ENCODE measurements around the gene RNF25. TPM values are rescaled to one million over a fixed set of nuclear protein-coding genes. Genes with fewer than 3 reads are reported as not detected.

RNF25 gene
- 35.6 TPM for total RNA-seq
- polyA plus RNA-seq: 33.7 TPM
- long read RNA-seq, donor 1, partial matches to known transcripts: 0 of 1 reads
- long read RNA-seq, donor 1, other reads (novel, unspliced or antisense): 0 of 1 reads
- long read RNA-seq, donor 2, transcript RNF25-201 (10 exons, 1,914 nt): major isoform, 15 of 31 reads
- long read RNA-seq, donor 2, partial matches to known transcripts: 16 of 31 reads
- long read RNA-seq, donor 2, other reads (novel, unspliced or antisense): 0 of 31 reads
- long read RNA-seq, donor 3, transcript RNF25-201 (10 exons, 1,914 nt): major isoform, 16 of 19 reads
- long read RNA-seq, donor 3, partial matches to known transcripts: 0 of 19 reads
- long read RNA-seq, donor 3, other reads (novel, unspliced or antisense): 0 of 19 reads
- long read RNA-seq, donor 4, transcript RNF25-201 (10 exons, 1,914 nt): major isoform, 5 of 5 reads
- long read RNA-seq, donor 4, partial matches to known transcripts: 0 of 5 reads
- long read RNA-seq, donor 4, other reads (novel, unspliced or antisense): 0 of 5 reads
- long read RNA-seq, donor 5, transcript RNF25-201 (10 exons, 1,914 nt): major isoform, 17 of 18 reads
- long read RNA-seq, donor 5, partial matches to known transcripts: 0 of 18 reads
- long read RNA-seq, donor 5, other reads (novel, unspliced or antisense): 0 of 18 reads
- long read RNA-seq, donor 6, transcript RNF25-201 (10 exons, 1,914 nt): major isoform, 5 of 13 reads
- long read RNA-seq, donor 6, partial matches to known transcripts: 7 of 13 reads
- long read RNA-seq, donor 6, other reads (novel, unspliced or antisense): 0 of 13 reads
- long read RNA-seq, donor 7, transcript RNF25-201 (10 exons, 1,914 nt): major isoform, 12 of 13 reads
- long read RNA-seq, donor 7, partial matches to known transcripts: 0 of 13 reads
- long read RNA-seq, donor 7, other reads (novel, unspliced or antisense): 0 of 13 reads
- long read RNA-seq, donor 8, partial matches to known transcripts: 0 of 2 reads
- long read RNA-seq, donor 8, other reads (novel, unspliced or antisense): 0 of 2 reads
- long read RNA-seq, donor 9, partial matches to known transcripts: 0 of 2 reads
- long read RNA-seq, donor 9, other reads (novel, unspliced or antisense): 0 of 2 reads
- long read RNA-seq, donor 10, transcript RNF25-201 (10 exons, 1,914 nt): major isoform, 7 of 8 reads
- long read RNA-seq, donor 10, partial matches to known transcripts: 0 of 8 reads
- long read RNA-seq, donor 10, other reads (novel, unspliced or antisense): 0 of 8 reads

GRCh38 chr2:218671654-218672566 is at the start of gene RNF25, which contains the start of gene STK36:
Gene RNF25 (minus strand): TSS chr2:218672002. CDS start chr2:218671970, 32 bp downstream.
Gene STK36 (plus strand): TSS chr2:218672086. CDS start chr2:218672830, 744 bp downstream.
- H3K27ac ChIP-seq (ENCODE audit: low read depth in 1 of 2, low read length in 1 of 2): peak within 1 kb of the TSS; percentile 60 to 84
- peak; percentile 60 to 89 (median 72) for DNase-seq (ENCODE audit: low read depth in 6 of 9, low spot score in 9 of 9)

GRCh38 chr2:218721488-218721887 is 49.7 kb upstream of the RNF25 start:
- H3K36me3 ChIP-seq (ENCODE audit: control insufficient read depth in 2 of 2, insufficient read depth in 2 of 2, low read length in 1 of 2): no peaks in the 10 kb centered on the region
- H3K27ac ChIP-seq (ENCODE audit: low read depth in 1 of 2, low read length in 1 of 2): no peak overlapping the region
- no peaks in the 10 kb centered on the region for H3K4me1 ChIP-seq (ENCODE audit: control insufficient read depth in 2 of 2, insufficient read depth in 2 of 2, low read length in 2 of 2)
- no peak for DNase-seq (ENCODE audit: low read depth in 6 of 9, low spot score in 9 of 9)
- peaks cover 1 to 3% of the 10 kb centered on the region in 2 donors for H3K9me3 ChIP-seq (ENCODE audit: control insufficient read depth in 2 of 2, insufficient read depth in 1 of 2, low read length in 1 of 2)
- no peak overlapping the region for H3K4me3 ChIP-seq (ENCODE audit: low read length in 2 of 2)
- no peaks in the 10 kb centered on the region for H3K27me3 ChIP-seq (ENCODE audit: control insufficient read depth in 2 of 2, insufficient read depth in 1 of 2, low read length in 1 of 2)

More at GRCh38 chr2:218671654-218672566, at the start of gene RNF25, which contains the start of gene STK36:
- peak within 1 kb of the TSS; percentile 81 to 94 for H3K4me3 ChIP-seq (ENCODE audit: low read length in 2 of 2)
- H3K27me3 ChIP-seq (ENCODE audit: control insufficient read depth in 2 of 2, insufficient read depth in 1 of 2, low read length in 1 of 2): no peaks in the 10 kb centered on the region
- peaks cover 8 to 17% of the 10 kb centered on the region in 2 donors for H3K4me1 ChIP-seq (ENCODE audit: control insufficient read depth in 2 of 2, insufficient read depth in 2 of 2, low read length in 2 of 2)
- WGBS: under 1% methylated on average over 49 of the region's 49 CpGs
- H3K9me3 ChIP-seq (ENCODE audit: control insufficient read depth in 2 of 2, insufficient read depth in 1 of 2, low read length in 1 of 2): peaks cover 0 to 4% of the 10 kb centered on the region in 2 donors
- H3K36me3 ChIP-seq (ENCODE audit: control insufficient read depth in 2 of 2, insufficient read depth in 2 of 2, low read length in 1 of 2): peaks cover 12 to 13% of the 10 kb centered on the region in 2 donors

GRCh38 chr2:218720048-218721041 is 48.5 kb upstream of the RNF25 start:
- Histone ChIP-seq H3K27ac (ENCODE audit: low read depth in 1 of 2, low read length in 1 of 2) (no peak overlapping the region), H3K9me3 (ENCODE audit: control insufficient read depth in 2 of 2, insufficient read depth in 1 of 2, low read length in 1 of 2) (no peaks in the 10 kb centered on the region), H3K36me3 (ENCODE audit: control insufficient read depth in 2 of 2, insufficient read depth in 2 of 2, low read length in 1 of 2) (peaks cover 0 to 6% of the 10 kb centered on the region in 2 donors), H3K4me3 (ENCODE audit: low read length in 2 of 2) (no peak overlapping the region), H3K27me3 (ENCODE audit: control insufficient read depth in 2 of 2, insufficient read depth in 1 of 2, low read length in 1 of 2) (no peaks in the 10 kb centered on the region), H3K4me1 (ENCODE audit: control insufficient read depth in 2 of 2, insufficient read depth in 2 of 2, low read length in 2 of 2) (no peaks in the 10 kb centered on the region)
- WGBS: 97% methylated on average over 19 of the region's 19 CpGs
- no peak for DNase-seq (ENCODE audit: low read depth in 6 of 9, low spot score in 9 of 9)

GRCh38 chr2:218719457-218719856 is 47.7 kb upstream of the RNF25 start:
- no peaks in the 10 kb centered on the region for H3K9me3 ChIP-seq (ENCODE audit: control insufficient read depth in 2 of 2, insufficient read depth in 1 of 2, low read length in 1 of 2)
- H3K27me3 ChIP-seq (ENCODE audit: control insufficient read depth in 2 of 2, insufficient read depth in 1 of 2, low read length in 1 of 2): no peaks in the 10 kb centered on the region
- no peak for DNase-seq (ENCODE audit: low read depth in 6 of 9, low spot score in 9 of 9)
- WGBS: 84% methylated on average over 3 of the region's 3 CpGs
- no peak overlapping the region for H3K4me3 ChIP-seq (ENCODE audit: low read length in 2 of 2)
- no peaks in the 10 kb centered on the region for H3K4me1 ChIP-seq (ENCODE audit: control insufficient read depth in 2 of 2, insufficient read depth in 2 of 2, low read length in 2 of 2)
- peaks cover 0 to 6% of the 10 kb centered on the region in 2 donors for H3K36me3 ChIP-seq (ENCODE audit: control insufficient read depth in 2 of 2, insufficient read depth in 2 of 2, low read length in 1 of 2)
- no peak overlapping the region for H3K27ac ChIP-seq (ENCODE audit: low read depth in 1 of 2, low read length in 1 of 2)

- Histone ChIP-seq H3K36me3 (ENCODE audit: control insufficient read depth in 2 of 2, insufficient read depth in 2 of 2, low read length in 1 of 2) (peaks cover 0 to 6% of the 10 kb centered on the region in 2 donors), H3K27me3 (ENCODE audit: control insufficient read depth in 2 of 2, insufficient read depth in 1 of 2, low read length in 1 of 2) (no peaks in the 10 kb centered on the region), H3K4me1 (ENCODE audit: control insufficient read depth in 2 of 2, insufficient read depth in 2 of 2, low read length in 2 of 2) (no peaks in the 10 kb centered on the region), H3K4me3 (ENCODE audit: low read length in 2 of 2) (no peak overlapping the region), H3K27ac (ENCODE audit: low read depth in 1 of 2, low read length in 1 of 2) (no peak overlapping the region), H3K9me3 (ENCODE audit: control insufficient read depth in 2 of 2, insufficient read depth in 1 of 2, low read length in 1 of 2) (no peaks in the 10 kb centered on the region)
- DNase-seq (ENCODE audit: low read depth in 6 of 9, low spot score in 9 of 9): no peak
- WGBS: 97% methylated on average over 7 of the region's 7 CpGs
Measured at GRCh38 chr2:218718058-218718457, 46.3 kb upstream of the RNF25 start.

GRCh38 chr2:218717262-218717661 is 45.5 kb upstream of the RNF25 start:
- Histone ChIP-seq H3K27me3 (ENCODE audit: control insufficient read depth in 2 of 2, insufficient read depth in 1 of 2, low read length in 1 of 2) (no peaks in the 10 kb centered on the region), H3K36me3 (ENCODE audit: control insufficient read depth in 2 of 2, insufficient read depth in 2 of 2, low read length in 1 of 2) (peaks cover 0 to 6% of the 10 kb centered on the region in 2 donors), H3K4me1 (ENCODE audit: control insufficient read depth in 2 of 2, insufficient read depth in 2 of 2, low read length in 2 of 2) (no peaks in the 10 kb centered on the region), H3K27ac (ENCODE audit: low read depth in 1 of 2, low read length in 1 of 2) (no peak overlapping the region), H3K9me3 (ENCODE audit: control insufficient read depth in 2 of 2, insufficient read depth in 1 of 2, low read length in 1 of 2) (no peaks in the 10 kb centered on the region), H3K4me3 (ENCODE audit: low read length in 2 of 2) (no peak overlapping the region)
- 94% methylated on average over 3 of the region's 3 CpGs for WGBS
- DNase-seq (ENCODE audit: low read depth in 6 of 9, low spot score in 9 of 9): no peak

- Histone ChIP-seq H3K27ac (ENCODE audit: low read depth in 1 of 2, low read length in 1 of 2) (no peak overlapping the region), H3K4me3 (ENCODE audit: low read length in 2 of 2) (no peak overlapping the region), H3K4me1 (ENCODE audit: control insufficient read depth in 2 of 2, insufficient read depth in 2 of 2, low read length in 2 of 2) (peaks cover 0 to 4% of the 10 kb centered on the region in 2 donors), H3K27me3 (ENCODE audit: control insufficient read depth in 2 of 2, insufficient read depth in 1 of 2, low read length in 1 of 2) (no peaks in the 10 kb centered on the region), H3K9me3 (ENCODE audit: control insufficient read depth in 2 of 2, insufficient read depth in 1 of 2, low read length in 1 of 2) (no peaks in the 10 kb centered on the region), H3K36me3 (ENCODE audit: control insufficient read depth in 2 of 2, insufficient read depth in 2 of 2, low read length in 1 of 2) (peaks cover 0 to 6% of the 10 kb centered on the region in 2 donors)
- WGBS: 96% methylated on average over 4 of the region's 4 CpGs
- no peak for DNase-seq (ENCODE audit: low read depth in 6 of 9, low spot score in 9 of 9)
Measured at GRCh38 chr2:218716070-218716469, 44.3 kb upstream of the RNF25 start.

All from thymus (tissue), 14 donors.